HepG2 (cell line): Measurements from ENCODE around the gene PPY. TPM values are rescaled to one million over a fixed set of nuclear protein-coding genes. Genes with fewer than 3 reads are reported as not detected.

Experiments used
- AKNA ChIP-seq: sonication (generic); formaldehyde crosslinking; IDR thresholded peaks from 2 replicates; pipeline ENCODE4 v1.4.0; 2020; ENCODE audit warnings: missing genetic modification reagents, borderline replicate concordance
- ATF7-NPFF ChIP-seq: sonication (generic); formaldehyde crosslinking; IDR thresholded peaks from 2 replicates; pipeline ENCODE4 v1.8.1; 2023; ENCODE audit warnings: mild to moderate bottlenecking, low read depth, missing genetic modification reagents, moderate library complexity
- EED ChIP-seq: sonication (generic); formaldehyde crosslinking; IDR thresholded peaks from 2 replicates; pipeline ENCODE4 v1.5.0; 2020; ENCODE audit warnings: mild to moderate bottlenecking, missing genetic modification reagents
- FOXJ3 ChIP-seq: sonication (generic); formaldehyde crosslinking; IDR thresholded peaks from 2 replicates; pipeline ENCODE4 v1.4.0; 2020; ENCODE audit warnings: missing genetic modification reagents, mild to moderate bottlenecking, borderline replicate concordance
- HNRNPL ChIP-seq: fragments of 200-400 bp; formaldehyde crosslinking; IDR thresholded peaks from 2 replicates; pipeline ENCODE4 v1.6.1; 2017; ENCODE audit warnings: mild to moderate bottlenecking, low read depth, low read length
- KDM2A ChIP-seq: sonication (generic); formaldehyde crosslinking; IDR thresholded peaks from 2 replicates; pipeline ENCODE4 v1.4.0; 2020; ENCODE audit warnings: low read depth, missing genetic modification reagents, borderline replicate concordance
- MEIS1 ChIP-seq: sonication (generic); formaldehyde crosslinking; IDR thresholded peaks from 2 replicates; pipeline ENCODE4 v1.9.0; 2021; ENCODE audit warnings: mild to moderate bottlenecking, missing genetic modification reagents, moderate library complexity, borderline replicate concordance
- NCOA2 ChIP-seq: sonication (generic); formaldehyde crosslinking; IDR thresholded peaks from 2 replicates; pipeline ENCODE4 v1.8.0; 2022; ENCODE audit warnings: inconsistent platforms
- NFE2 ChIP-seq: sonication (generic); formaldehyde crosslinking; IDR thresholded peaks from 2 replicates; pipeline ENCODE4 v1.4.0; 2020; ENCODE audit warnings: missing genetic modification reagents
- NRL ChIP-seq: sonication (generic); formaldehyde crosslinking; IDR thresholded peaks from 2 replicates; pipeline ENCODE4 v1.5.0; 2020; ENCODE audit warnings: missing genetic modification reagents, mild to moderate bottlenecking, moderate library complexity, borderline replicate concordance
- ONECUT2 ChIP-seq: sonication (generic); formaldehyde crosslinking; IDR thresholded peaks from 2 replicates; pipeline ENCODE4 v1.4.0; 2020; ENCODE audit warnings: missing genetic modification reagents
- RELA ChIP-seq: sonication (generic); formaldehyde crosslinking; IDR thresholded peaks from 2 replicates; pipeline ENCODE4 v1.4.0; 2020; ENCODE audit warnings: missing genetic modification reagents
- SALL2 ChIP-seq: sonication (generic); formaldehyde crosslinking; IDR thresholded peaks from 2 replicates; pipeline ENCODE4 v1.8.1; 2023; ENCODE audit warnings: mild to moderate bottlenecking, missing genetic modification reagents, inconsistent platforms
- SNAI1 ChIP-seq: sonication (generic); formaldehyde crosslinking; IDR thresholded peaks from 2 replicates; pipeline ENCODE4 v1.5.0; 2020; ENCODE audit warnings: mild to moderate bottlenecking, missing genetic modification reagents, borderline replicate concordance
- THYN1 ChIP-seq: sonication (generic); formaldehyde crosslinking; IDR thresholded peaks from 2 replicates; pipeline ENCODE4 v1.8.1; 2023; ENCODE audit warnings: low read depth, mild to moderate bottlenecking, moderate library complexity, missing genetic modification reagents, borderline replicate concordance
- ZNF10 ChIP-seq: sonication (generic); formaldehyde crosslinking; IDR thresholded peaks from 2 replicates; pipeline ENCODE4 v1.4.0; 2020; ENCODE audit warnings: mild to moderate bottlenecking, low read depth, missing genetic modification reagents, borderline replicate concordance
- ZNF17 ChIP-seq: sonication (generic); formaldehyde crosslinking; IDR thresholded peaks from 2 replicates; pipeline ENCODE4 v1.5.0; 2020; ENCODE audit warnings: mild to moderate bottlenecking, missing genetic modification reagents
- ZNF510 ChIP-seq: sonication (generic); formaldehyde crosslinking; IDR thresholded peaks from 2 replicates; pipeline ENCODE4 v1.4.0; 2020; ENCODE audit warnings: low read depth, mild to moderate bottlenecking, missing genetic modification reagents
- ZNF703 ChIP-seq: sonication (generic); formaldehyde crosslinking; IDR thresholded peaks from 2 replicates; pipeline ENCODE4 v1.5.1; 2020; ENCODE audit warnings: missing genetic modification reagents, mild to moderate bottlenecking, moderate library complexity, borderline replicate concordance
- ZNF747 ChIP-seq: sonication (generic); formaldehyde crosslinking; IDR thresholded peaks from 2 replicates; pipeline ENCODE4 v1.8.1; 2023; ENCODE audit warnings: missing genetic modification reagents, mild to moderate bottlenecking, borderline replicate concordance
- ZNF770 ChIP-seq: sonication (generic); formaldehyde crosslinking; IDR thresholded peaks from 2 replicates; pipeline ENCODE4 v1.5.0; 2020; ENCODE audit warnings: mild to moderate bottlenecking, missing genetic modification reagents
- ZNF839 ChIP-seq: sonication (generic); formaldehyde crosslinking; IDR thresholded peaks from 2 replicates; pipeline ENCODE4 v1.4.0; 2020; ENCODE audit warnings: missing genetic modification reagents, mild to moderate bottlenecking, borderline replicate concordance
- polyA plus RNA-seq, 8 experiments: library from polyadenylated mRNA; depleted of rRNA in 3 of 8; stranded (reverse) in 7 of 8; unstranded in 1 of 8; fragments of >200 nt; fragmentation: Illumina TruSeq in 4 of 8; extraction: Trizol in 4 of 8; gene quantifications; 2 replicates each; pipeline versions ENCODE4 v1.2.1 to v1.2.3, GENCODE V29; 2011 to 2016; ENCODE audit warnings: low read depth in 4 of 8, missing spikeins in 1 of 8, mixed read lengths in 1 of 8; ENCODE audit not compliant: insufficient read depth in 1 of 8
- total RNA-seq, 5 experiments: library from RNA; depleted of rRNA; stranded (reverse); fragments of >200 nt; fragmentation: Illumina TruSeq; extraction: Trizol; gene quantifications; 2 replicates each; pipeline ENCODE4 v1.2.3, GENCODE V29; 2016; ENCODE audit warnings: low read depth in 1 of 5

Gene PPY
- total and polyA plus RNA-seq, 2 of the 13 experiments (the other 11 are each of a cell fraction or from before 2014, with no cell fraction given), result not detected

- no peak for TF ChIP-seq NCOA2
- no peak for TF ChIP-seq HNRNPL
- no peak for TF ChIP-seq RELA (CRISPR knock-in tag)
- no peak for TF ChIP-seq ONECUT2 (CRISPR knock-in tag)
- TF ChIP-seq ZNF703 (CRISPR knock-in tag), result no peak
- TF ChIP-seq AKNA (CRISPR knock-in tag), result no peak
- no peak for TF ChIP-seq NRL
- no peak for TF ChIP-seq NFE2 (CRISPR knock-in tag)
- no peak for TF ChIP-seq ZNF747 (CRISPR knock-in tag)
- no peak for TF ChIP-seq KDM2A (CRISPR knock-in tag)
- TF ChIP-seq ZNF10, result no peak
- TF ChIP-seq SNAI1, result no peak
- no peak for TF ChIP-seq THYN1 (CRISPR knock-in tag)
- TF ChIP-seq EED (CRISPR knock-in tag), result no peak
- TF ChIP-seq ZNF770 (CRISPR knock-in tag), result no peak
- TF ChIP-seq ZNF510 (CRISPR knock-in tag), result no peak
- no peak for TF ChIP-seq FOXJ3 (CRISPR knock-in tag)
- TF ChIP-seq ZNF839, result no peak
- no peak for TF ChIP-seq SALL2 (CRISPR knock-in tag)
- no peak for TF ChIP-seq ZNF17
- TF ChIP-seq MEIS1, result no peak
- no peak for TF ChIP-seq ATF7-NPFF (CRISPR knock-in tag)
Observed at GRCh38 chr17:43931062-43931571, 11.2 kb downstream of the PPY start (continued).
